ENCODE results near the gene USP1.

Gene USP1

DNA sequence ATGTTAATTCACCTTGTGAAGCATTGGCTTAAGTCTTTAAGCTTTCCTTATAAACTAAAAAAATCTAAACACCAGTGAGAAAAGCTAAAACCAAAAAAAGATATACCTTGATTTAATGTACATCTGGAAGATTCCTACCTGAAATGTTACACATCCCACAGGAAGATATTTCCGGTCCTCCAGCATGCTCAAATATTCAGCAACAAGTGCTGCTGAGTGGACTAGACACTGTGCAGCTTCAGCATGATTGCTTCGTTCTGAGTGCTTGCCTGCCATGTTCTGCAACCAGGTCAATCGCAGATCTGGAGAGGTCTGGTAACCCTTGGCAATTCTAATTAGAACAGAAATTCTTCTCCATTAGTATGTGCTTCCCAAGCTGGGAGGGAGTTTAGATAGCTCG, 57.3 kb downstream of the USP1 start:
- FAIRE-seq, result no peak

DNA sequence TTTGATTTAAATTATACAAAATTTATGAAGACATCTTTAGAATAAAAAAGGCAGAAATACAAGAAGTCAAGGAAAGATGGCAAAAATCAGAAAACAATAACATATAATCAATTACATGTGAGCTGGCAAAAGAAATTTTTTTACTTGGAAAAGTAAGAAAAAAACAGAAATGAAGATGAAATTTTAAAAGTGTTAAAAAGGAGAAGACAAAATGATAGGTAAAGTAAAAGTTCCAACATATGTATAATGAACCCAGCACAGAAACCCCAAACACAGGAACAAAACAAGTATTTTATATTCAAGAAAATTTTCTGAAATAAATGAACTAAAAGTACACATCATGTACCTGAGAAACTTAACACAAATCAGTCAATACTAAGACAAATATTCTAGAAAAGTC, 63.4 kb downstream of the USP1 start:
- FAIRE-seq, result no peak

All from G401.6 (cell line).